HG02884 (cell line): ENCODE data around the gene FOXN3.
A peak's percentile ranks its signal among the peaks of the same experiment; 100 is the strongest.
"Not testable (repeated sequence)": the region's sequence is repeated elsewhere in the genome, so short reads cannot be mapped to it uniquely, and the experiment has no call there.

Experiments used
- ATAC-seq: cut with Tn5 transposase; IDR thresholded peaks from one replicate; pipeline ENCODE4 v1.9.1; 2021; ENCODE audit warnings: mild to moderate bottlenecking, moderate library complexity; ENCODE audit not compliant: unreplicated experiment

Gene FOXN3

GRCh38 chr14:89307409-89307808 lies 109.6 kb downstream of the FOXN3 start:
- no peak for ATAC-seq

GRCh38 chr14:89304972-89305703 lies 111.9 kb downstream of the FOXN3 start:
- peak; percentile 44 for ATAC-seq

GRCh38 chr14:89304561-89304960 lies 112.5 kb downstream of the FOXN3 start:
- ATAC-seq = no peak

GRCh38 chr14:89303456-89304435 lies 113.3 kb downstream of the FOXN3 start:
- peak; percentile 51 for ATAC-seq

- ATAC-seq = no peak
Measured at GRCh38 chr14:89302396-89302950, 114.6 kb downstream of the FOXN3 start.

GRCh38 chr14:89299587-89299986 lies 117.4 kb downstream of the FOXN3 start:
- ATAC-seq = no peak

GRCh38 chr14:89298056-89298834 lies 118.8 kb downstream of the FOXN3 start:
- no peak for ATAC-seq

GRCh38 chr14:89296281-89296745 lies 120.7 kb downstream of the FOXN3 start:
- no peak for ATAC-seq

- no peak for ATAC-seq
Measured at GRCh38 chr14:89294872-89295271, 122.2 kb downstream of the FOXN3 start.

GRCh38 chr14:89294469-89294868 lies 122.6 kb downstream of the FOXN3 start:
- not testable (repeated sequence) for ATAC-seq

GRCh38 chr14:89294060-89294459 lies 123.0 kb downstream of the FOXN3 start:
- ATAC-seq = no peak

- ATAC-seq = no peak
Measured at GRCh38 chr14:89293314-89293916, 123.6 kb downstream of the FOXN3 start.

- no peak for ATAC-seq
Measured at GRCh38 chr14:89292579-89293313, 124.3 kb downstream of the FOXN3 start.

- ATAC-seq = no peak
Measured at GRCh38 chr14:89291351-89291940, 125.6 kb downstream of the FOXN3 start.

GRCh38 chr14:89290813-89291212 lies 126.2 kb downstream of the FOXN3 start:
- ATAC-seq = no peak

GRCh38 chr14:89289477-89289876 lies 127.6 kb downstream of the FOXN3 start:
- no peak for ATAC-seq

GRCh38 chr14:89288114-89288513 lies 128.9 kb downstream of the FOXN3 start:
- ATAC-seq = no peak

GRCh38 chr14:89284333-89285058 lies 132.5 kb downstream of the FOXN3 start:
- no peak for ATAC-seq
